22Rv1 (cell line): Measurements from ENCODE around the gene CBS.
"Not testable (repeated sequence)": the region's sequence is repeated elsewhere in the genome, so short reads cannot be mapped to it uniquely, and the experiment has no call there.

Experiments
- CTCF ChIP-seq: fragments of 450-650 bp; IDR thresholded peaks from 2 replicates; pipeline ENCODE4 v1.5.1; 2017; ENCODE audit warnings: mild to moderate bottlenecking
- ZFX ChIP-seq: fragments of 450-650 bp; IDR thresholded peaks from 2 replicates; pipeline ENCODE4 v1.6.1; 2017; ENCODE audit warnings: antibody characterized with exemption, borderline replicate concordance

- not testable (repeated sequence) for TF ChIP-seq CTCF, ZFX
Observed at GRCh38 chr21:43109006-43109405, 33.4 kb upstream of the CBS start.
